GM12891 (cell line): ENCODE data around the gene CST6.

Source experiments
- POLR2A ChIP-seq: IDR thresholded peaks from 2 replicates; pipeline ENCODE4 v1.6.1; 2011; ENCODE audit warnings: low read depth, low read length, control low read depth
- POLR2AphosphoS5 ChIP-seq: IDR thresholded peaks from 2 replicates; pipeline ENCODE4 v1.6.1; 2011; ENCODE audit warnings: low read depth, low read length, control low read depth
- SPI1 ChIP-seq: IDR thresholded peaks from 2 replicates; pipeline ENCODE4 v1.6.1; 2011; ENCODE audit warnings: low read depth, low read length, control low read depth

DNA sequence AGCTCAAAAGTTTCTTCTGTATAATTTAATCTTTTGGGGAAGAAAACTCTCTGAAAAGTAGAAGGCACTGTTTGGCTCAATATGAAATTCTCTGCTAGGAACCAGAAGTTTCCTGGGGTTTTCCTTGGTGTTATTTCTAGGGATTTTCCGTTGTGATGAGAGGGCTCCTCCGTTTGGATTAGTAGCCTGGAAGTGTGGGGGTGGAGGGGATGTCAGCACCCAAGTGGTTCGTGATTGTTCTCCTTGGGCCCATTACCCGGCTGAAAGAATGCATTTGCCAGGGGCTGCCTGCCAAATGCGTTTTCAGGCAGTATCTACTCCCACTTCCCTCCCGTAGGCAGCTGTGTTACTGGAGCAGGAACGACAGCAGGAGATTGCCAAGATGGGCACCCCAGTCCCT is 44.7 kb downstream of the CST6 start:
- no peak for TF ChIP-seq POLR2A
- TF ChIP-seq SPI1: no peak
- TF ChIP-seq POLR2AphosphoS5: no peak
